ENCODE data around the gene RTF2. TPM values are rescaled to one million over a fixed set of nuclear protein-coding genes. Genes with fewer than 3 reads are reported as not detected.
A peak's percentile ranks its signal among the peaks of the same experiment; 100 is the strongest.

The RTF2 gene
- total and polyA plus RNA-seq, 9 donors: 90.9 to 130 (median 110) TPM

DNA sequence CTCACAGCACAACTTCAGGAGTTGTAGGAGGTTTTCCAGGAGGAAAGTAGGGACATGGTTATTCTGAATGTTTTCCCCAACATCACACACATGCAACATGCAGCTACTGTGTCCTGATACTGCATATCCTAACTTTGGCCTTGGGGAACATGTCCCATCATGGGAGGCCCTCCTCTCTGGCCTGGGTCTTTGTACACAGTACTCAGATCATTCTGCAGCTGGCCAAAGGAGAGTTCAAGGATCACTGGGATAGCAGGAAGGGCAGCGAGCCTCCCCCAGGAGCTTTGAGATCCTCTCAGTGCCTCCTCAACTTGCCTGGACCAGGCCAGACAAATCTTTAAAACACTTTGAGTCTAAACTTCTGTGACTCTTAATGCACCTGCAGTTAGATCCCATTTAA lies 43.5 kb upstream of the RTF2 start:
- no peaks in the 10 kb centered on the region for H3K36me3 ChIP-seq (ENCODE audit: control insufficient read depth, insufficient read depth, low read length)
- no peak overlapping the region for H3K4me3 ChIP-seq (ENCODE audit: low read length)
- peak overlapping the region; percentile 3 for H3K27ac ChIP-seq (ENCODE audit: low read length)
- 100% methylated on average over 1 of the region's 1 CpG for WGBS (ENCODE audit: insufficient coverage)
- H3K27me3 ChIP-seq (ENCODE audit: control insufficient read depth, insufficient read depth, low read length): no peaks in the 10 kb centered on the region
- no peak for DNase-seq
- H3K9me3 ChIP-seq (replicated peaks; ENCODE audit: control insufficient read depth, low read depth, low read length): no peaks in the 10 kb centered on the region
- H3K4me1 ChIP-seq (ENCODE audit: control insufficient read depth, insufficient read depth, low read length): peaks cover 25% of the 10 kb centered on the region

DNA sequence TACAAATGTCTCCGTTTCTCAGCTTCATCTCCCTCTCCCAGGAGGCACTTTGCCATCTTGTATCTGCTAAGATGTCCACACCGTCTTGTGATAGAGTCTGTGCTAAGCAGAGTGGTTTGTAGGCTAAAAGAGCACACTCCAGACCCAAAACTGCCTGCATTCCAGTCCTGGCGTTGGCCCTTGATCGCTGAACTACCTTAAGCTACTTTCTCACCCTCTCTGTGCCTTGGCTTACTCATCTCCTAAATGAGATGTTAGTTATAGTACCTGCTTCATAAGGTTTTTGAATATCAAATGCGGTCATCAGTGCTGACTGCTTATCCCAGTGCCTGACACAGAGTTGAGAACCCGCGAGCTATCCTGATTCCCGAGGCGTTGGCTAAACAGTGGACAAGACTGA lies 42.4 kb upstream of the RTF2 start:
- no peak for DNase-seq
- H3K36me3 ChIP-seq (ENCODE audit: control insufficient read depth, insufficient read depth, low read length): no peaks in the 10 kb centered on the region
- H3K4me1 ChIP-seq (ENCODE audit: control insufficient read depth, insufficient read depth, low read length): peaks cover 28% of the 10 kb centered on the region
- no peaks in the 10 kb centered on the region for H3K27me3 ChIP-seq (ENCODE audit: control insufficient read depth, insufficient read depth, low read length)
- no peak overlapping the region for H3K4me3 ChIP-seq (ENCODE audit: low read length)
- no peaks in the 10 kb centered on the region for H3K9me3 ChIP-seq (replicated peaks; ENCODE audit: control insufficient read depth, low read depth, low read length)
- 70% methylated on average over 4 of the region's 9 CpGs for WGBS (ENCODE audit: insufficient coverage)
- H3K27ac ChIP-seq (ENCODE audit: low read length): no peak overlapping the region

GRCh38 chr20:56426926-56427325 lies 41.5 kb upstream of the RTF2 start:
- no peaks in the 10 kb centered on the region for H3K27me3 ChIP-seq (ENCODE audit: control insufficient read depth, insufficient read depth, low read length)
- H3K36me3 ChIP-seq (ENCODE audit: control insufficient read depth, insufficient read depth, low read length): no peaks in the 10 kb centered on the region
- H3K9me3 ChIP-seq (replicated peaks; ENCODE audit: control insufficient read depth, low read depth, low read length): no peaks in the 10 kb centered on the region
- no peak overlapping the region for H3K27ac ChIP-seq (ENCODE audit: low read length)
- no peak overlapping the region for H3K4me3 ChIP-seq (ENCODE audit: low read length)
- DNase-seq: no peak
- H3K4me1 ChIP-seq (ENCODE audit: control insufficient read depth, insufficient read depth, low read length): peaks cover 26% of the 10 kb centered on the region

DNA sequence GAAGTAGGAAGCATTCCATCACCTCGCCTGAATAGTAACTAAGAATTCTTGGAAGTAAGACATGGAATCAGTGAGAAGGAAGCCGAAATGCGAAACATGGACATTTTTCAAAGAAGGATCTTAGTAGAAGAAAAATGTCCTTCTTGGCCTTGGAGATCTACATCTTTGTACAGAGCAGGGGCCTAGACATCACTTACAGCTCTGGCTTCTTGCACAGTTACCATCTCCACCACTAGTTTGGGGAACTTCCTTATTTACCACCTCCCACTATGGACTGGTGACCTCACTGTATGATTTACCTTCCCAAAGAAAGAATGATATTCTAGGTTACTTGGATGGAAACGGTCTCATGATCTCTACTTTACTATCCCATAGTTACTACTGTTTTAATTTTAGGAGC lies 40.6 kb upstream of the RTF2 start:
- WGBS (ENCODE audit: insufficient coverage): no CpG with 5 or more reads among the region's 4 CpGs
- no peaks in the 10 kb centered on the region for H3K27me3 ChIP-seq (ENCODE audit: control insufficient read depth, insufficient read depth, low read length)
- no peak overlapping the region for H3K4me3 ChIP-seq (ENCODE audit: low read length)
- H3K9me3 ChIP-seq (replicated peaks; ENCODE audit: control insufficient read depth, low read depth, low read length): no peaks in the 10 kb centered on the region
- H3K27ac ChIP-seq (ENCODE audit: low read length): peak overlapping the region; percentile 29
- H3K36me3 ChIP-seq (ENCODE audit: control insufficient read depth, insufficient read depth, low read length): no peaks in the 10 kb centered on the region
- peaks cover 20% of the 10 kb centered on the region for H3K4me1 ChIP-seq (ENCODE audit: control insufficient read depth, insufficient read depth, low read length)
- no peak for DNase-seq

- Histone ChIP-seq H3K4me3 (ENCODE audit: low read length) (no peak overlapping the region), H3K9me3 (replicated peaks; ENCODE audit: control insufficient read depth, low read depth, low read length) (no peaks in the 10 kb centered on the region), H3K4me1 (ENCODE audit: control insufficient read depth, insufficient read depth, low read length) (peaks cover 23% of the 10 kb centered on the region), H3K36me3 (ENCODE audit: control insufficient read depth, insufficient read depth, low read length) (no peaks in the 10 kb centered on the region), H3K27ac (ENCODE audit: low read length) (no peak overlapping the region), H3K27me3 (ENCODE audit: control insufficient read depth, insufficient read depth, low read length) (no peaks in the 10 kb centered on the region)
- 76% methylated on average over 4 of the region's 5 CpGs for WGBS (ENCODE audit: insufficient coverage)
- DNase-seq: no peak
Observed at GRCh38 chr20:56428410-56428809, 40.0 kb upstream of the RTF2 start.

- no peak overlapping the region for H3K4me3 ChIP-seq (ENCODE audit: low read length)
- no peaks in the 10 kb centered on the region for H3K27me3 ChIP-seq (ENCODE audit: control insufficient read depth, insufficient read depth, low read length)
- H3K4me1 ChIP-seq (ENCODE audit: control insufficient read depth, insufficient read depth, low read length): peaks cover 28% of the 10 kb centered on the region
- WGBS (ENCODE audit: insufficient coverage): 85% methylated on average over 7 of the region's 8 CpGs
- DNase-seq: no peak
- H3K27ac ChIP-seq (ENCODE audit: low read length): no peak overlapping the region
- H3K36me3 ChIP-seq (ENCODE audit: control insufficient read depth, insufficient read depth, low read length): no peaks in the 10 kb centered on the region
- no peaks in the 10 kb centered on the region for H3K9me3 ChIP-seq (replicated peaks; ENCODE audit: control insufficient read depth, low read depth, low read length)
Observed at GRCh38 chr20:56428881-56429280, 39.5 kb upstream of the RTF2 start.

DNA sequence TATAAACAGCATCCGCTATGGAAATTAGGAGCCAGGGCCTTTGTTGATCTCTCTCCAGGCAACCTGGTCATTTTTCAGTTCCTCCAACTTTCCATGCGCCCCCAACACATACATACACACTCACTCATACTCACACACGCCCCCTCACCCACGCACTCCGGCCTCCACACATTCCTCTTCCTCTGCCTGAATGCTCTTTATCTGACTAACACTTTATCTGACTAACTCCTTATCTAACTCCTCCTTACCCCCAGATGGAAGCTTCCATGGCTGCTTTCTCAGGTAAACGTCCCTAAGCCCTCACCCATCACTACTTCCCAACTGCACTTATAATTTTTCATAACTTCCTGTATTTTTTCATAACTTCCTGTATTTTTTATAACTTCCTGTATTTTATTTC lies 38.9 kb upstream of the RTF2 start:
- H3K27ac ChIP-seq (ENCODE audit: low read length): no peak overlapping the region
- WGBS (ENCODE audit: insufficient coverage): 64% methylated on average over 6 of the region's 6 CpGs
- DNase-seq: no peak
- no peaks in the 10 kb centered on the region for H3K9me3 ChIP-seq (replicated peaks; ENCODE audit: control insufficient read depth, low read depth, low read length)
- H3K4me1 ChIP-seq (ENCODE audit: control insufficient read depth, insufficient read depth, low read length): peaks cover 28% of the 10 kb centered on the region
- H3K36me3 ChIP-seq (ENCODE audit: control insufficient read depth, insufficient read depth, low read length): no peaks in the 10 kb centered on the region
- H3K4me3 ChIP-seq (ENCODE audit: low read length): no peak overlapping the region
- H3K27me3 ChIP-seq (ENCODE audit: control insufficient read depth, insufficient read depth, low read length): no peaks in the 10 kb centered on the region

DNA sequence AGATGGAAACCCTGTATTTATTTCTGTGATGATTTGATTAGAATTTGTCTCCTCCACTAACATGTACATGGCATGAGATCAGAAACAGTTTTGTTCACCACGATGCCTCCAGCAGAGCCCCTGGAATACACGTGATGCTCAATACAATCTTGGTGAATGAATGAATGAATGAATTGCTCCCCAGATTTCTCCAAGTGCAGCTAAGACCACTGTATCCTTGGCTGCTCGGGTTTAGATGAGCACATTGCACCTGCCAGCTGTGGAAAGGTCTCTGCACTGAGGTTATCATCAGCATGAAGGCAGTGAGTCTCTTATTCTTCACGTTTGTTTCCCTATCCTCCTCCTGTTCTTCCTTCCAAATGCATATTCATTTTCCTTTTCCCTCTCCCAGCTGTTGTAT lies 38.5 kb upstream of the RTF2 start:
- H3K4me1 ChIP-seq (ENCODE audit: control insufficient read depth, insufficient read depth, low read length): peaks cover 28% of the 10 kb centered on the region
- no peak for DNase-seq
- WGBS (ENCODE audit: insufficient coverage): 49% methylated on average over 3 of the region's 4 CpGs
- no peak overlapping the region for H3K27ac ChIP-seq (ENCODE audit: low read length)
- no peaks in the 10 kb centered on the region for H3K9me3 ChIP-seq (replicated peaks; ENCODE audit: control insufficient read depth, low read depth, low read length)
- H3K4me3 ChIP-seq (ENCODE audit: low read length): no peak overlapping the region
- H3K36me3 ChIP-seq (ENCODE audit: control insufficient read depth, insufficient read depth, low read length): no peaks in the 10 kb centered on the region
- H3K27me3 ChIP-seq (ENCODE audit: control insufficient read depth, insufficient read depth, low read length): no peaks in the 10 kb centered on the region

- 63% methylated on average over 4 of the region's 4 CpGs for WGBS (ENCODE audit: insufficient coverage)
- H3K9me3 ChIP-seq (replicated peaks; ENCODE audit: control insufficient read depth, low read depth, low read length): no peaks in the 10 kb centered on the region
- H3K36me3 ChIP-seq (ENCODE audit: control insufficient read depth, insufficient read depth, low read length): no peaks in the 10 kb centered on the region
- peaks cover 28% of the 10 kb centered on the region for H3K4me1 ChIP-seq (ENCODE audit: control insufficient read depth, insufficient read depth, low read length)
- H3K4me3 ChIP-seq (ENCODE audit: low read length): no peak overlapping the region
- H3K27ac ChIP-seq (ENCODE audit: low read length): no peak overlapping the region
- DNase-seq: no peak
- H3K27me3 ChIP-seq (ENCODE audit: control insufficient read depth, insufficient read depth, low read length): no peaks in the 10 kb centered on the region
Observed at GRCh38 chr20:56430461-56430860, 38.0 kb upstream of the RTF2 start.

- no peaks in the 10 kb centered on the region for H3K9me3 ChIP-seq (replicated peaks; ENCODE audit: control insufficient read depth, low read depth, low read length)
- DNase-seq: no peak
- no peaks in the 10 kb centered on the region for H3K36me3 ChIP-seq (ENCODE audit: control insufficient read depth, insufficient read depth, low read length)
- WGBS (ENCODE audit: insufficient coverage): no CpG with 5 or more reads among the region's 1 CpG
- H3K4me1 ChIP-seq (ENCODE audit: control insufficient read depth, insufficient read depth, low read length): peaks cover 28% of the 10 kb centered on the region
- H3K4me3 ChIP-seq (ENCODE audit: low read length): no peak overlapping the region
- no peak overlapping the region for H3K27ac ChIP-seq (ENCODE audit: low read length)
- no peaks in the 10 kb centered on the region for H3K27me3 ChIP-seq (ENCODE audit: control insufficient read depth, insufficient read depth, low read length)
Observed at GRCh38 chr20:56430957-56431356, 37.5 kb upstream of the RTF2 start.

DNA sequence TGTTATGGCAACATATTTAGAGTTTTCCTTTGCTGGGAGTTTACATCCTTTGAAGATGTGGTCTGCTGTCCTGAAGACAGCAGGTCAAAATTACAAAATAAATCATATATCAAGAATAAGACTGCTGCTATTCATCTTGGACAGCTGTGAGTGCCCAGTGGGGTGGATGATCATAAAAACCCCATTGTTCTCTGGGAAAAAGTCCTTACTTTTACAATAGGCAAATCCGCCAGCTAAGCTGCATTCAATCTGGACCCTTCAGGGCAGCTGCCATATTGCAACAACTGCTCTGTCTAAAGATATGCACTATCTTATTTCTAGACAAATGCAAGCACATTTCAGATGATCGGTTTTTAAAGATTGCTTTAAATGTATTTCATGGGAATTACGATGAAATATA lies 37.0 kb upstream of the RTF2 start:
- Histone ChIP-seq H3K4me3 (ENCODE audit: low read length) (no peak overlapping the region), H3K27ac (ENCODE audit: low read length) (no peak overlapping the region), H3K4me1 (ENCODE audit: control insufficient read depth, insufficient read depth, low read length) (peaks cover 28% of the 10 kb centered on the region), H3K36me3 (ENCODE audit: control insufficient read depth, insufficient read depth, low read length) (no peaks in the 10 kb centered on the region), H3K27me3 (ENCODE audit: control insufficient read depth, insufficient read depth, low read length) (no peaks in the 10 kb centered on the region), H3K9me3 (replicated peaks; ENCODE audit: control insufficient read depth, low read depth, low read length) (no peaks in the 10 kb centered on the region)
- no peak for DNase-seq
- no CpG with 5 or more reads among the region's 3 CpGs for WGBS (ENCODE audit: insufficient coverage)

Data from muscle of leg (tissue), 11 donors.